NCI-H2171 treated with DMSO at 0.1 percent for 48 hours (cell line): ENCODE data around the gene ANO6.
"Not testable (repeated sequence)": the region's sequence is repeated elsewhere in the genome, so short reads cannot be mapped to it uniquely, and the experiment has no call there.

ENCODE experiments used
- DNase-seq: peaks from one replicate; lab custom pipeline; 2025; lab: John Stamatoyannopoulos, UW

ANO6 gene

DNA sequence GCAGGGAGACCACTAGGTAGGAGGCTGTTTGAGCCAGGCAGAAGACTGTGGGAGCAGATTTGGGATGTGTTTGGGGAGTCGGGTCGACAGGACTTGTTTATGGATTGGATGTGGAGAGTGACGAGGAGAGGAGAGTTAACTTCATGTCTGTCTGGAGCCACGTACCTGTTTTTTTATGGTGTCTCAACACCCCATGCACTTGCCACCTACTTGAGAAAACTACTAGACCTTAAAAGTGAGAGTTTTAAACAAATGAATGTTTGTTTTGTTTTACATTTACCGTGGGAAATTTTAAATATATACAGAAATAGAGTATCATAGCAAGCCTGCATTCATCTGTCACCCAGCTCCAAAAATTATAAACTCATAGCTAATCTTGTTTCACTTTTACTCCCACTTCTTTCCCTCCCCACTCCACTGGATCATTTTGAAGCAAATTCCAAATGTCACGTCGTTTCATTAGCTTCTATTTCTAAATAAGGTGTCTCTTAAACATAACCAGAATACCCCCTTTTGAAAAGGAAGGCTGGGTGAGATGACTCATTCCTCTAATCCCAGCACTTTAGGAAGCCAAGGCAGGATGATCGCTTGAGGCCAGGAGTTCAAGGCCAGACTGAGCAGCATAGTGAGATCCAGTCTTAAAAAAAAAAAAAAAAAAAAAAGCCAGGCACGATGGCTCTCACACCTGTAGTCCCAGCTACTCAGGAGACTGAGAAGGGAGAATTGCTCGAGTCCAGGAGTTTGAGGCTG is 136.2 kb downstream of the ANO6 start:
- DNase-seq, result no peak

DNA sequence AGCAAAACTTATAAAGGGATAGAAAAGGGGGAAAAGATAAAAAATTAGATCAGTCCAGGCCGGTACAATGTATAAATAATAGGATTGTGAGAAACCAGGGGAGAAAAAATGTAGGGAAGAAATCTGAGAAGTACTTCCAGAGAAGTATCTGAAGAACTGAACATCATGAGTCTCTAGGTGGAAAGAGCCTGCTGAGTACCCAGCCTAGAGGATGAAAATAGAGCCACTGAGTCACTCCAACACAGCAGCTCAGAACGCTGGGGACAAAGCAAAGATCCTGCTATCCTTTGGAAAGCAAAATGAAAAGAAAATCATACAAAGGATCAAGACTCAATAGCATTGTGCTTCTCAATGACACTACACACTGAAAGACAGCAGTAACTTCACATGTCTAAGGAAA is 138.0 kb downstream of the ANO6 start:
- no peak for DNase-seq

GRCh38 chr12:45354399-45354798 is 138.5 kb downstream of the ANO6 start:
- no peak for DNase-seq

DNA sequence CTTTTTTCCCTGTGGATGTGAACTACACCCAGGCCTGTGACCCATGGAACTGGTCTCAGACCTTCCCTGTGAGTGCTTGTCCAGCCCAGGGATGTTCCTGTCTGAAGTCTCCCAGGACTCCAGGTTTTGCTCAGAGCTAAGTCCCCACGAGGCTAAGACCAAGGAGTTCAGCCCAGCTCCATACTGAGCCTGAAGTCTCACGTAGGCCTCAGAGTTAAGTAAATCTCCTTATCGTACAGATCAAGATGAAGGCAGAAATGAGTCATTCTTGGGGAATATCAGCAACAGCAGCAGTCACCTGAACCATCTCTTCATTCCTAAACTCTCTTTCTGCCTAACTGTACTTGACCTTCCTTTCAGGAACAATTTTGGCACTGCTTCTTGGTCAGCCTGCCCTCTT is 139.8 kb downstream of the ANO6 start:
- DNase-seq, result no peak

- no peak for DNase-seq
Observed at GRCh38 chr12:45356822-45357538, 141.1 kb downstream of the ANO6 start.

DNA sequence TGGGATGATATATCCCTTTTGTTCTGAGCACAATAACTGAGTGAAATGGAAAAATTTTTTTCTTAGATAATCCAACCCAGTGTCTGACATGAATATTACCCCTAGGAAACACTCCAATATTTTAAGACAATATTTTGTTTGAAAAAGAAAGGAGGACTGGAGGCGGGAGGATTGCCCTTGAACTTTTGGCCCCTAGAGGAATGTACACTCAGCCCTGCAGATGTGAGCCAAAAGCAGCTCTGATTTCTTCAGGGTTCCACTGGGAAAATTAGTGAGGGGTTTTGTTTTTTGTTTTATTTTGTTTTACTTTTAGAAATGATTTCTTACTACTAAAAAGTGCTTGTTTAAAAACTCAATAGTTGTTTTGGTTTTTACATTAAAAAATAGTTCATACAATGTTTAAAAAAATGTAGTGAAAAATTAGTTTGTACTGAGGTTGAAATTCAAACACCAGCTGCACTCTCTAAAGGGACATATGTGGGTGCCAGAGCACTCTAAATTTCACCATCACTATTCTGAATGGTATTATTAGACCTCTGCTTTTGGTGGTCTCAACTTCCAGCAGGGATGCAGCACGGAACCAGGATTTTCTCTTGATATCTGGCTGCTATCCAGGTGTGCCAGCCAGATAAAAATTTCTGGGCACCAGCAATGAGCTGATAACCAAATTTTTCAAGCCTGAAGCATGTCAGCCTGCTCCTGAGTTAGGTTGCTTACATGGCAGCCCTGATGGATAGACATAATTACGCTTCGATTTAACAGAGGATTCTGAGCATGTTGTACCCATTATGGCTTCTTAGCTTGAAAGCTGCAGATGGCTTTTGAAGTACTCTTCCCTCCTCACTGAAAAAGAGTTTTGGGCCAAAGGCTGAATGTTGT is 141.9 kb downstream of the ANO6 start:
- DNase-seq, result no peak

DNA sequence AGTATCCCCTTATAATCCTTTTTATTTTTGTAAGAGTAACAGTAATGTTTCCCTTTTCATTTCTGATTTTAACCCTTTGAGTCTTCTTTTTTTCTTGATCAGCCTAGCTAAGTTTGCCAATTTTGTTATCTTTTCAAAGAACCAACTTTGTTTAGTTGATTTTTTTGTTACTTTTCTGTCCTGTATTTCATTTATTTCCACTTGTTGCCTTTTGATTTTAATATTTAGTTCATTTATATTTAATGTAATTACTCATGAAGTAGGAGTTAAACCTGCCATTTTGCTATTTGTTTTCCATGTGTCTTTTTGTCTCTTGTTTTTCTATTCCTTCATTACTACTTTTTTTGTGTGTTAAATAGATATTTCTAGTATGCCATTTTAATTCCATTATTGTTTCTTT is 146.4 kb downstream of the ANO6 start:
- DNase-seq, result no peak

- no peak for DNase-seq
Observed at GRCh38 chr12:45363903-45364302, 148.0 kb downstream of the ANO6 start.

GRCh38 chr12:45368841-45369489 is 153.1 kb downstream of the ANO6 start:
- DNase-seq, result no peak

- DNase-seq, result no peak
Observed at GRCh38 chr12:45377815-45378214, 161.9 kb downstream of the ANO6 start.

DNA sequence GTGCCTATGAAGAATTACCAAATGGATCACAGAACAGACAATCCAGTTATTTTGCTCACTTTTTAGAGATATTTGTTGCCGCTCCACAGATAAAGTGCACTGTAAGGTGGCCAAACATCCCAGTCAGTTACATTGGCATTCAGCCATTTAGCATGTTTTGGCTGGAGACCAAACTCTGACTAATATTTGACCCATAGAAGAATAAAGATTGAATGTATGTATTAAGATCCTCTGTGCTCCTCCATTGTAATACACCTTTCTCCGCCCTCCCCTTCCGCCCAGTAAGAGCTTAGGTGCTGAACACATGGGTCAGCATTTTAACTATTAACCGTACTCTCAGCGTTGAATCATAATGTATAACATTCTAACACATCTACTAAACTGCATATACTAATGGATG is 163.4 kb downstream of the ANO6 start:
- no peak for DNase-seq

GRCh38 chr12:45381351-45381750 is 165.5 kb downstream of the ANO6 start:
- no peak for DNase-seq

GRCh38 chr12:45388545-45388944 is 172.7 kb downstream of the ANO6 start:
- no peak for DNase-seq

DNA sequence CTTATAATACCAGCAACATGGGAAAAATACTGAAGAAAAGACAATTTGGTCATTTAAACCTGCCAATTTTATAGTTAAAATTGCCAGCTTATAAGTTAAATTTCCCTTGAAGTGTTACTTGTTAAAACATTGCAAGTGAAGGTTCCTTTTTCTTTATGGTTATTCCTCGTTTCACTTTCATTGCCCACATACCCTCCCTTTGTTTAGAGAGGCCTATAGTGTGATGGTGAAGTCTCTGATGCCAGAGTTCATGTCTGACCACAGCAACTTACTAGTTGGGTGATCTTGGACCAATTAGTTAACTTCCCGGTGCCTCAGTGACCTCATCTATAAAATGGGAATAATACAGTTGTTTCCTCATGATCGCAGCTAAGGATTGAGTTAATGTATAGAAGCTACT is 173.5 kb downstream of the ANO6 start:
- DNase-seq, result no peak

- not testable (repeated sequence) for DNase-seq
Observed at GRCh38 chr12:45397499-45397898, 181.6 kb downstream of the ANO6 start.

DNA sequence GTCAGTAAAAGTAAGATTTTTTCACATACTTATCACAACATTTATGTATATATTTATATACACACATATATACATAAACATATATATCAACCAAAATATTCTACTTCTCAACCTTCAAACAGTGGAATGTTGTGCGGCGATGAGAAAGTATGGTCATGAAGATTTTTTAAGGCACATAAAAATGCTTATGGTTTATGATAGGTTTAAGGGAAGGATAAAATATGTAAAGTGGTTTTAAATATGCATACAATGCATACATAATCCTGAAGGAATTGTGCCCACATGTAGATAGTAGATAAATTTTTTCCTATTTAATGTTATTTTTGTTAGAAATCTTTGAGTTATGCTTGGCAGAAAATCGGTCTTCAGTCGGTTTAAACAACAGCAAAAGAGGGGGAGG is 182.7 kb downstream of the ANO6 start:
- DNase-seq, result no peak

GRCh38 chr12:45400991-45401390 is 185.1 kb downstream of the ANO6 start:
- no peak for DNase-seq

- DNase-seq, result no peak
Observed at GRCh38 chr12:45402288-45402687, 186.4 kb downstream of the ANO6 start.

DNA sequence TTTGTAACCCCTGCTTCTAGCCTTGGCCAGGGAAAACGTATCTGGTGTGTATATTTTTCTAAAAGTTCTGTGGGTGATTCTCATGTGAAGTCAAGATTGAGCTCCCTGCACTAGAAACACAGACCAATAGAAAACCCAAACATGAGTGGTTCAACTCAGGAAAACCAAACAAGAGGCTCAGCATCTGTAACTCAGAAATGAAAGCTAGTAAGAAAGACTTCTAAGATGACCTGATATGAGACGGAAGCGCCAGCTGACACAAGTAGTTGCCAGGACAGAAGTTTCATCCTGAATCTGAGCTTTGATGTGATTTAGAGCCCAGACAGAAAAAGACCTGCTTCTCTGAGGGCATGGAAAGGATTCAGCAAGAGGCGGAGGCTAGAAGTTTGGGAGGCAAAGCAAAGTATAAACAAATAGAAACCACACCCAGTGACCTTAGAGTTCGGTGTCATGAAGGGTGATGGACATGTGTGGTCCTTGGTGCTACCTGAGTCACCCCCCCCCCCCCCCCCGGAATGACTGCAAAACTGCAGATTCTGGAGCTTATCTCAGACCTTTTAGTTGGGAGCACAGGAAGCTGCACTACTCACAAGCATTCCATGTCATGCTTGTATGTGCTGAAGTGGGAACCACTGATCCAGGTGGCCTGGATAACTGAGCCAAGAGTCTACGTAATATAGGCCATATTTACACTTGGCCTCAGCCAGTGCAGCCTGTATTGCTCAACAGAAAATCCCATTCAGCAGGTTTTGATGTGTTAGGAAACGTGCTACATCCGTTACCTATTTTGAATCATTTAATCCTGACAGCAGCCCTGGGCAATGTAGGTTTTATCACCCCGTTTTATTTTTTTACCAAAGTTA is 191.3 kb downstream of the ANO6 start:
- DNase-seq, result no peak

DNA sequence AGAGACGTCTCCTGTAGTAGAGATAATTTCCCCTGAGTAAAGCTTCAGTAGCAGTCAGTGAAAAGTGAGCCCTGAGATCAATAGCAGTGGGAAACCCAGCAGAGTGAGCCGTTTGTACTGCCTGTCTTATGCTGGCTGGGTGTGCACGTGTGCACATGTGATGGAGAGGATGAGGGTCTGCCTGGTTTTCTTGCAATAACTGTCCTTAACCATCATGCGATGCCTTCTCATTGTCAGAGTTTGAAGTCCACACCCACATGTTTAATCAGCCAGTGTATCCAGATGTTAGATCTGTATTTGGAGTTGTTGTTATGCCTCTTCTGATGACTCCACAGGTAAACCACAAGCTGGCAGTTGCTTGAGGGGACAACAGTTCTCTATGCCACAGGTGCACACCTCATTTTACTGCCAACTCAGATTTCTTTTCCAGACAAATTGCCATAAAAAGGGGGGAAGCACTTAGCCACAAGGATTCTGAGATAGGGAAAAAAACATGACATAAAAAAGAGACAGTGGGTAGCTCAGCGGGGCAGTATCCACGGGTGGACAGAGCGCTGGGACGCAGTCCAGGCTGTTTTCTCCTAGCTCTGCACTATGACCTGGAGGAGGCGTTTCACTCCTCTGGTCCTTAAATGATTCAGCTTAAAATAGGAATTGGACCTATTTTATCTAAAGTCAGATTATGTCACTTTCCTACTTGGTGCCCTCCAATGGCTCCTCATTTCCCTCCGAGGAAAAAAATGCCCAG is 192.3 kb downstream of the ANO6 start:
- DNase-seq, result no peak

DNA sequence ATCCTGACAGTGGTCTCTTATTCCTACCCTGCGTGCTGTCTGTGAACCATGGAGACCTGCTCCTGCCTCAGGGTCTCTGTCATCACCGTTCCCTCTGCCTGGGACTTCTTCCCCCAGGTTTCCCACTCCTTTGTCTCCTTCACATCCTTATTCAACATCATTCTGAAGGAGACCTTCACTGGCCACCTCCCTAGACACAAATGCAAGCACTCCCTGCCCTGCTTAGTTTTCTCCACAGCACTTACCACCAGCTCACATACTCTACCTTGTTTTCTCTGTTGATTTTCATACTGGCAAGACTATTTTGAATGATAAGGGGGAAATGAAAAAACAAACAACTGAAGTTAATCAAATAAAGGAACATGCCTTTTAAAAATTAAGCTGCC is 192.8 kb downstream of the ANO6 start:
- no peak for DNase-seq
